NCI-H510A treated with DMSO at 0.1 percent for 48 hours (cell line): ENCODE data around the gene TMEM61.
A peak's percentile ranks its signal among the peaks of the same experiment; 100 is the strongest.
"Not testable (repeated sequence)": the region's sequence is repeated elsewhere in the genome, so short reads cannot be mapped to it uniquely, and the experiment has no call there.

Source experiments
- DNase-seq: peaks from one replicate; lab custom pipeline; 2025; lab: John Stamatoyannopoulos, UW

TMEM61 gene

GRCh38 chr1:54962612-54963395 is 17.6 kb upstream of the TMEM61 start:
- no peak for DNase-seq

- DNase-seq: not testable (repeated sequence)
Measured at GRCh38 chr1:54963829-54964228, 16.6 kb upstream of the TMEM61 start.

- no peak for DNase-seq
Measured at GRCh38 chr1:54965624-54966340, 14.6 kb upstream of the TMEM61 start.

- DNase-seq: no peak
Measured at GRCh38 chr1:54967372-54967771, 13.1 kb upstream of the TMEM61 start.

DNA sequence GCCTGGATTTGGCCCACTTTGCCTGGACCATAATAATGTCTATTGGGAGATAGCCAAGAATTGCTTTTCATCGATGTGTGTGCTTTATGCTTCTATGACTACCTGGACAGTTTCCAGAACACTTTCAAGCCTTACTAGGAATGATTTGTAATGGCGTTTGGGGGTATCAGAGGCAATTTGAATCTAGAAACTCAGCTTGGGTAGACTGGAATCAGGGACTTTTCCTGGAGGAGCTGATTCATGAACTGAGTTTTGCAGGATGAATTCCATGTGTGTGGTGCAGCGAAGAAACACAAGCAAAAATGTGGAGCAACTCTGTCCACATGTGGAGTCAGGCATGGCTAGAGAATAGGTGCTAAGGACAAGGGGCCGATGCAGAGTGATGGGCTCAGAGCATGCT is 11.9 kb upstream of the TMEM61 start:
- no peak for DNase-seq

GRCh38 chr1:54969879-54970278 is 10.5 kb upstream of the TMEM61 start:
- no peak for DNase-seq

DNA sequence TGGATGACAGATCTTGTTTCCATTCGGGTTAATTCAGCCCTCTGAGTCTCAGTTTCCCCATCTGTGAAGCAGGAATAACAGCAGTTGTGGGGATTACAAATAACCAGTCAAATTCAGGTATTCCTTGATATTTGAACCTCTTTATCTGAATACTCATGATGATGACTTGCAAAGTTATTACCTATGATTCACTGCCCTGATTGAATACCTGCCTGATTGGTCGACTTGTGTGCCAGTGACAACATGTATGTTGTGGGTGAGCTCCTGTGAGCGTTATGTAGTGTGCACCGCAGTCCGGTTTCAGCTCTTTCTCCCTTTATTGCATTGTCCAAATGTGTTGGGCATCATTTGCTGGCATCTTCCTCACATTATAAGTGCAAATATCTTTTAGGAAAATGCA is 9.5 kb upstream of the TMEM61 start:
- DNase-seq: no peak

- DNase-seq: no peak
Measured at GRCh38 chr1:54971317-54971791, 9.1 kb upstream of the TMEM61 start.

DNA sequence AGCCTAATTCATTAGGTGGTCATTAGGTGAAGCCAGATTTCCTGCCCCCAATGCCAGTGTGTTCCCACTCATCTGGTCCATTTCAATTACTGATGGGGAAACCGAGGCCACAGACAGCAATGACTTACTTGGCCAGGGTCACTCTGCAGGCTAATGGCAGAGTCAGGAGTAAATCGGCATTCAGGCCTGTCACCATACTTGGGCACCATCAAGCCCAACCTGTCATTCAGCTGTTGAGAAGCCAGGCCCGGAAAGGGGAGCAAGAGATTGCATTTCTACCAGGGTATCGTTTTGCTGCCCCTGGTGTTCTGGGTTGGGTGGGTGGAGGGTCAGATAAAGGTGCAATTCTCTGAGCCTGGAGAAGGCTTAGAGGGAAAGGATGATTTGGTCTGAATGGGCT is 8.0 kb upstream of the TMEM61 start:
- no peak for DNase-seq

- DNase-seq: peak; percentile 40
Measured at GRCh38 chr1:54973205-54973921, 7.1 kb upstream of the TMEM61 start.

DNA sequence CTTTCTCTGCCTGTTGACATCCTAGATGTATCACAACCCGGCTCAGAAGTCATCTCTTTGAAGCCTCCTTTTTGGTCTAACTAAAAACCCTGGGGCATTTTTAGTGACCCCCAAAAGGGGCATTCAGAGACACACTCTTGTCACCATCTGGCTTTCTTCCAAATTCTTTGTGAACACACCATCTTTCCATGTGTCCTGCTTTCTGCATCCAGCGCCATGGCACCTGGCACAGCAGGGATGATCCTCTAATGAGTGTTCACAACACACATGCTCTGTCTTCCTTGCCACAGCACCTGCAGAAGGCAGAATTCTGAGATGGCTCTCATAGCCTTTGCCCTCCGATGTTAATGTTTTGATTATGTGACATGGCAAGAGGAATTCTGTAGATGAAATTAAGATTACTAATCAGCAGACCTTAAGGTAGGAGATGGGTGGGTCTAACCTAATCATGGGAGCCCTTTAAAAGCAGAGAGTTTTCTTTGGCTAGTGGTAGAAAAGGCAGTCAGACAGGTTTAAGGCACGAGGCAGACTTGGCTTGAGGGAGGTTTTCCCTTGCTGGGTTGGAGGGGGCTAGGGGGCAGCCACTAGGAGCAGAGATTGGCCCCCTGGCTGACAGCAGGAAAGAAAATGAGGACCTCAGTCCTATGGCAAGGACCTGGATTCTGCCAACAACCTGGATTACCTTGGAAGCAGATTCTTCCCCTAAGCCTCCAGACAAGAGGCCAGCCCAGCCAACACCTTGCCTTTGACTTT is 4.9 kb upstream of the TMEM61 start:
- peak; percentile 48 for DNase-seq

DNA sequence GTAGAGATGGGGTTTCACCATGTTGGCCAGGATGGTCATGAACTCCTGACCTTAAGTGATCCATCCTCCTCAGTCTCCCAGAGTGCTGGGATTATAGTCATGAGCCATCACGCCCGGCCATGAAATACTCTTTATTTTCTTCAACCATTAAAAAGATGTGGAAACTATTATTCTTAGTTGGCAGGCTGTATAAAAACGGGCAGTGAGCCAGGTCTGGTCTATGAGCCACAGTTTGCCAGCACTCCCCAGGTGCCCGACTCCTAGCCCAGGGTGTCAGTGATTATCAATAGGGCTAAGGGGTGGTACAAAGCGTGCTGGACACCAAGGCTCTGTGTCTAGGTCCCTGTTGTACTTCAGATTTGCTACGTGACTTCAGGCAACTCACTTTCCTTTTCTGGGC is 3.7 kb upstream of the TMEM61 start:
- no peak for DNase-seq

GRCh38 chr1:54977533-54978297 is 2.7 kb upstream of the TMEM61 start:
- peak; percentile 26 for DNase-seq

- no peak for DNase-seq
Measured at GRCh38 chr1:54978528-54979326, 1.7 kb upstream of the TMEM61 start.

- DNase-seq: no peak
Measured at GRCh38 chr1:54979327-54979891, 1.0 kb upstream of the TMEM61 start.

- no peak for DNase-seq
Measured at GRCh38 chr1:54980046-54980527, 341 bp upstream of the TMEM61 start.

DNA sequence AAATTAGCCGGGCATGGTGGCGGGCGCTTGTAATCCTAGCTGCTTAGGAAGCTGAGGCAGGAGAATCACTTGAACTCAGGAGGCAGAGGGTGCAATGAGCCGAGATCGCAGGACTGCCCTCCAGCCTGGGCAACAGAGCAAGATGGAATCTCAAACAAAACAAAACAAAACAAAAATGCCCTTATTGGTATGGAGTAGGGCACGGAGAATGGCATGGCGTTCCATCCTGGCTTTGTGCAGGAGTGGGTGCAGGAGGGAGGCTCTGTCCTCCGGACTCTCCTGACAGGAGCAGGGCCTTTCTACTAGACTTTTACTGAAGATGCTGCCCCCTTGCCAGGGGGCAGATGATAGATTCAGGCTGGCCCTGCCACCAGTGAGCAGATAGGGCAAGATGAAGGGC is 1.0 kb downstream of the TMEM61 start:
- no peak for DNase-seq

DNA sequence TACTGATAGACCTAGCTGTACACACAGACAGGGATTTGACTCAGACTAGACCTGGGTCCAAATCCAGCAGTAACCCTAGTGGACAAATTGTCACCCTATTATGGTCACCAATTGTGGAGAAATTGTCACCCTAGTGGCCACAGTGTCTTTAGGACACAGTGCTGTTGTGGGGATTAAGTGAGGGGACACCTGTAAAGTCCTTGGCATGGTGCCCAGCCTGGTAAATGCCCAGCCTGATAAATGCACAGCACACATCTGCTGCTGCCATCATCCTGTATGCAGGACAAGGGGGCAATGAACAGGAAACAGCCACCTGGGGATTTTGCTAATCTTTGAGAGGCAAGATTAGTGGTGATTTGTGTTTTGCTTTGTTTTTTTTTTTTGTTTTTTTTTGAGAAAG is 2.3 kb downstream of the TMEM61 start:
- DNase-seq: peak; percentile 80

DNA sequence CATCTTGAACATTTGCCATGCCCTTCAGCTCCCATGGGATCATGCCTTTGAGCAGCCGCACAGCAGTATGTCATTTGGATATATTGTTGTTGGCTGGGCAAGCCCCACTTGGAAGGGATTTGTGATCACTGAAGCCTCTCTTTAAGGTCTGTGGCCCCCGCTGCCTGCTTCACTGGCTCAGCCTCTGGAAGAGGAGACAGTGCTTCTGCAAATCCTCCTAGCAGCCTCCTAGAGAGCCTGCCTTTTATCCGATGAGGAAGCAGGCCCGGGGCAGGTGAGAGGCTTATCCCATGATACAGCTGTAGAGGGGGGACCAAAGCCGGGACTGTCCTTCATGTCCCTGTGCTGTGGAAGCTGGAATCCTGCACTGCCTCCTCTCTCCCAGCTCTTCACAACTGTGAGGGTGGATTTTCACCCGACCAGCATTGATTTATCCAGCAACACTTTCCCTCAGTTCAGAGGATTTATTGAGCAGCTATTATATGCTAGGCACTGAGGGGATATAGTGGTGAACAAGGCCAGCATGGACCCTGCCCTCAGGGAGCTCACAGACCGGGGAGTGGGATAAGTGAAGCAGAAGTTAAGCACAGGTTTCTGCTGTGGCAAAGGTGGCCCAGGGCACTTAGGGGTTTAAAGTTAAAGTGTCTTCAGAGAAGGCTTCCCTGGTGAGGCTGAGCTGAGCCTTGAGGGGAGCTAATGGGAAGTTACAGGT is 3.9 kb downstream of the TMEM61 start:
- no peak for DNase-seq
